ENCODE data around the gene IGFBP5.

The IGFBP5 gene

DNA sequence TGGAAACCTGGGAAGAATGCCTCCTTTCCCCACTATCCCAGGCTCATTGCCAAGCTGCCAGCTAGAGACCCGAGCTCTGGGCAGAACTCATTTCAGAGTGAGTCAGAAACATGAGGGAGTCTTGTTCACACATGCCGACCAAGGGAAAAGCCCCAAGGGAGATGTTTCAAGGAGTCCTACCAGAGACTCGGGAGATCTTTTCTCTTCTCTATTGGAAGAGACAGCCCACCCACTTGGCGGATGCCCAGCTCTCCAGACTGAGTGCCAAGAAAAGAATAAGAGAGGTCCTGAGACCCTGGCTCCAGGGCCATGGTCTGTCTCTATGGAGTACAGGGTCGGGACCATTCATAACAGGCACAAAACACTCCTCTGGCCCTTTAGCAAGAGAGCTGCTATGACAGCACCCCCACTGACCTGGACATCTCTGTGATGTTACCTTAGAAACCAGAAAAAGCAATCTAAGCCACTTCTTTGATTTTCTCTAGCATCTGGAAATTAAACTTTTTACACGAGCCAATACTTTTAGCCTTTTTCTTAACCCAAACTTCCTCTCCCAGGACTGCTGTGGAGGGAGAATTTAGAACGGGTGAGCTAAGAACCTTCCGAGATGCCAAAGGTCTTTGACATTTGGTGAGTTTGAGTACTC, 18.5 kb upstream of the IGFBP5 start:
- DNase-seq, result no peak

DNA sequence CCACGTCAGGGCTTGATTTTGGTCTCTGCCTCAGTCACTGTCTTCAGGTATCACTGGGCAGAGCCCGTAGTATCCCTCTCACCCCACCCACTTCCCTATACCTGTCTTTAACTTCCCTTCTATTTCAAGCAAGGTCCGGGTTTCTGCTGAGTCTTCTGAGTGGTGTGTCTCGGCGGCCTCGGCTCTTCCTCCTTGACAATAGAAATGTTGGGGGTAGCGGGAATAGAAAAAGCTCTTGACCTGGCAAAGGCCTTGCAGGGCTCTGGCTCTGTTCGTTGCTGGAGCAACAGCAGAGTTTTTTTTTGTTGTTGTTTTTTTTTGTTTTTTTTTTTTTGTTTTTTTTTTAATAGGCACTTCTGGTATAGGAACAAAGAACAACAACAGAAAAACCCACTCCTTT, 16.0 kb upstream of the IGFBP5 start:
- DNase-seq, result no peak

DNA sequence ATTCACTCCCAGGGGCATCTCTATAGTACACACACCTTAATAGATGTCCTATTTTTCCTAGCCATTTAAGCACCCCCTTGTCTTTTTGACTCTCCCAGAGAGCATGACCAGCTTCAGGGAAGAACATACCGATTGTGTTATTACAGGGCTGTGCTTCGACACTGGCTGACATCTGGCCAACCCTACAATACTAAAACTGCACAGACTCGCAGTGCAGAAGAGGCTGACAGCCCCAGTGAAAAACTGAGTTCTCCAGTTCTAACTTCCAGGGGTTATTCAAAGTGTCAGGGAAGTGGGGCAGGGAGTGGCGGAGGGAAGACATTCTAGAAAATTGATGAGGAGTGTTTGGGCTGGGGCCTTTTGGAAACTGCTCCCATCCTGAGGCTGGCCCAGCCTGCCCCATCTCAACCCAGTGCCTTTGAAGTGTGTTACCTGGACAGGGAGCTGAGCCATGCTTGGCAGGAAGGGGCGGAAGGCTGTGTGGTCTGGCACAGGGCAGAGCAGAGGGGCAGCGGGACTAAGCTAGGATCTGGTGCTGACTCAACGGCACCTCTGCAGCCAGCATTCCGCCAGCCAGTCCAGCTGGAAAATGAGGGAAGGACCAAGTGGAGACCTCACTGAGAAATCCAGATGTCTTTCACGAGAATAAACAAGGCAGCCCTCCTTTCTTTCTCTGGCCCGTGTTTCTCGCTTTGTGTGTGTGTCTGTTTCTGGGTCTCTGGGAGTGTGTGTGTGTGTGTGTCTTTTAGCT, 15.4 kb upstream of the IGFBP5 start:
- DNase-seq, result no peak

DNA sequence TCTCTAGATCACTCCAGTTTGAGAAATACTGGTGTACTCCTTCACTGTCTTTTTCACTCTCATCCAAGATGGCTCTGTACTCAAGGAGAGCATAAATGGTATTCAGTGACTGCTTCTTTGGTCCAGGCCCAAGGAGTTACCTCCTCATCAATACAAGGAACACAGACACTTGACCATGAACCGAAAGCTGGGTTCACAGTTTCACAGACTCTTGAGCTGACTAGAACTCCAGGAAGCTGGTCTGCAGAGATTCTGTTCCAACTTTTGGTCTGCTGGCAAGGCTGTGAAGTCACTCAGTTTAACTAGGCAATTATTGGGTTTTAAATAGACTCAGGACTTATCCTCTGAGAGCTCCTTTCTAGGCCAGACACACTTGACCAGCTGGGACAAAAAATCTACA, 7.4 kb upstream of the IGFBP5 start:
- DNase-seq, result no peak

DNA sequence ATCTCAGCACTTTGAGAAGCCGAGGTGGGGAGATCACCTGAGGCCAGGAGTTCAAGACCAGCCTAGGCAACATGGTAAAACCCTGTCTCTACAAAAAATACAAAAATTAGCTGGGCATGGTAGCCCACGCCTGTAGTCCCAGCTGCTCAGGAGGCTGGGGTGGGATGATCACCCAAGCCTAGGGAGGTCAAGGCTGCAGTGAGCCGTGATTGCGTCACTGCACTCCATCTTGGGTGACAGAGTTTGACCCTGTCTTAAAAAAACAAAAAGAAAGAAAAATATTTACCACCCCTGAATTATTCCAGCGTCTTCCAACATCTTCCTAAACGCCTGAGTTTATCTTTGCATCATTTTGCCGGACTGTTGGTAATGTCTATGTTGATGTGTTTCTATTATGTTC, 6.2 kb upstream of the IGFBP5 start:
- no peak for DNase-seq

DNA sequence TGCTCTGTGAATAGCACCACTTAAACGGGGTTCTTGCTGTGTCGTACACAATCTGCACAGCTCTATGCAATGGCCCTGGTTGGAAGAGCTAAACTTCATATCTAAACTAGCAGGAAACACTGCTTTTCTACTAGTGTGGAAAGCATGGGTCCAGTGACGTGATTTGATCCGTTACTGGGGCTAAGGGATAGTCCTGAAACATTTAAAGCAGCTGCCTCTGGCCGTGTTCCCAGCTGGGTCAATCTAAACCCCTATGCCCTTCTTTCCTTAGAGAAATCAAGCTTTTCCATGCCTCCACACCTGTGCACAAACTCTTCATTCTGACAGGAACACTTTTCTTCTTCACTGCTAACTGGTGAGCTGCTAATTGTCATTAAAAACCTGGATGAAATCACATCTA, 5.4 kb upstream of the IGFBP5 start:
- no peak for DNase-seq

DNA sequence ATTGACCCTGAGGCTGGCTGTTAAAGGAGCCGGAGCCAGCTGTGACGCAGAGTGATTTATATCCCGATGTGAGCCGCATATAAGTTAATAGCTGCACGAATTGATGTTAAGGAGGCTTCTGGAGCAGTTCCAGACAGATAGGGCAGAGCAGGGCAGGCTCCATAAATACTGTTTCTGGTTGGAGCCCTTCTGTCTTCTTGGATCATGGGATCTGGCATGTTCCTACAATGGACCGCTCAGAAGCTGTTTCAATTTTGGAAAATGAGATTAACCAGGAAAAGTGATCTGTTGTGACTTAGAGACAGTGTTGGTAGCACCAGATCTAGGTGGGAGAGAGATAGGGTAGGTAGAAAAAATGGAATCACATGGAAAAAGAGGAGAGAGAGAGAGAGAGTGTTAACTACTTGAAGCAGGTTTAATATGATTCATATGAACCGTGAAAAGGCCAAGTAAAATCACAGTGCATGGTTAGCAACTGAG, 4.8 kb upstream of the IGFBP5 start:
- no peak for DNase-seq

DNA sequence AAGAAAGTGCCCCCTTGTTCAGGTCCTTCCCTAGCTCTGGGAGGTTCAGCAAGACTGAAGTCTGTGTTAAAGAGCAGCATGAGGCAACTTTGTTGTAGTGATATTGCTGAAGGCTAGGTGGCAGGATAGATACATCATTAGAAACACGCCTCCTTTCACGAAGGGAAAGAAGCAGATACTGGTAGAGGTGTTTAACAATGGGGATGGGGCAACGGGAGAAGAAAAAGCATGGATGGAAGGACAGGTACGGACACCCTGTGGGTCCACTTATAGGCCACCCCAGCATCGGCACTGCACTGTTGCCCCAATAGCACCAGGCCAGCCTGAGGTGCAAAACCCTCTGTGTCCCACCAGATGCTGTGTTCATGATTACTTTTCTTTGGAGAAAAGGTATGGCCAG, 3.5 kb upstream of the IGFBP5 start:
- DNase-seq, result peak; percentile 30

DNA sequence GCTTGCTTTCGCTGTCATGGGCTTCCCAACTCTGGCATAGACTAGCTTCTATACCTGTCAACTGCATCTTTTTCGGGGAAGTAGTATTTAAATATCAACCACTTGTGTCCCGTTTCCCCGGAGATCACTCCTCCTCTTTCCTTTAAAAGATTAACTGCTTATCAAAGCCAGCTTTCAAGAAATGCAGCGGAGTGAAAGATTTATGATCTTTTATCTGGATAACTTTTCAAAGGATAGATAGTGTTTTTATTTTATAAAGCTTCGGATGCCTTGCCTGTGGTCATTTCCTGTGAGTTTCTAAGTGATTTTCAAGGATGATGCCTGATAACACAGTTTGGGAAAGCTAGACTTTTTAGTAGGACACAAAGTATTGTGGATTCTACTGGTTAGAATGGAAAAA, 2.9 kb upstream of the IGFBP5 start:
- no peak for DNase-seq

DNA sequence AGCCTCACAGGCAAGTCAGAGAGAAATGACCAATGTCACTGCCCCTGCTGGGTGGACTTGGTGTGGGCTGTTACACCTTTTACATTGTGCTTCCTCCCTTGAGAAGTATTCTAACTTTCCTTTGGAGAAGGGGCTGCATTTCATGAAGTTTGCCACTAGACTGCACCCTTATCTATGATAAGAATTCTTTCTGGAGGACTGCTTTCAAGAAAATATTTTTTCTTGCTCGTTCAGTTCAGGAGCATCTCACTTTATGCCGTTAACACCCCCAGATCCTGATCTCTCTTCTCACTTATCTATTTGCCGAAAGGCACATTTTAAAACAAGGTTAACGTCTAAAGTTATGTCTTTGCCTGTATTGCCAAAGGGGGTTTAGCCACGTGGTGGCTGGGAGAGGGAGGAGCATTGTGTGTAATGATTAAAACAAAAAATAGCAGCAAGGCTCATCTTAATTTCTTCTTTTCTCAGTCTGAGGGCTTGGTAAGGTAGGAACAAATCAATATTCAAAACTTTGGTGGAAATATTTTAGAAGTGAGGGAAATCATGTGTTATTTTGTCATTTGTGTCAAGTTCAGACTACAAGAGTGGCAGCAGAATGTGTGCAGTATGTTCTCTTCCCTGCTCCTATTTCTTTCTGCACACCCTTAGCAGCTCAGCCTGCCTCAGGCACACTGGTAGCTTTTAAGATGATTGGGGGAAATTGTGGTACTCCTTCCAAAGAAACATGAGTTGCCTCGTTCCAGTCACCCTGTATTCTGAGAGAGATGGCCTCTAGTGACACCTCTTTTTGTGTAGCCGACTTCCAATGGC, 1.6 kb upstream of the IGFBP5 start:
- peak; percentile 6 for DNase-seq

DNA sequence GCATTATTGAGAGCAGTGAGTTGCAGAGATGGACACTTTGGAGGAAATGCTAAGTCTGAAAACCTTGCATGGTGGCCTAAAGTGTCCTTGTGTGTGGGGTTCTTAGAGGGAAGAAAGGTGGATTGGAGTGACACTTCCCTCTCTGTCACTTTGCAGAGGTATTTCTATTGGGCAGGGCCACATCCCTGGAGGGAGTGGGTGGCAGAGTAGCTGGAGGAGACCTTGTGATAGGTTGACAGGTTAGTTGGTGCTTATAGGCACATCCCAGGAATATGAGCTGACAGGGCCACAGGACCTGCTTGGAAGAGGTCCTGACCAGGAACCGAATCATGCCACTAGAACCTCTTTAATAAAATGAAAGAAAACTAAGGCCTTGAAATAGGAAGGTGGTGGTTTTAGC, 972 bp upstream of the IGFBP5 start:
- DNase-seq, result no peak

DNA sequence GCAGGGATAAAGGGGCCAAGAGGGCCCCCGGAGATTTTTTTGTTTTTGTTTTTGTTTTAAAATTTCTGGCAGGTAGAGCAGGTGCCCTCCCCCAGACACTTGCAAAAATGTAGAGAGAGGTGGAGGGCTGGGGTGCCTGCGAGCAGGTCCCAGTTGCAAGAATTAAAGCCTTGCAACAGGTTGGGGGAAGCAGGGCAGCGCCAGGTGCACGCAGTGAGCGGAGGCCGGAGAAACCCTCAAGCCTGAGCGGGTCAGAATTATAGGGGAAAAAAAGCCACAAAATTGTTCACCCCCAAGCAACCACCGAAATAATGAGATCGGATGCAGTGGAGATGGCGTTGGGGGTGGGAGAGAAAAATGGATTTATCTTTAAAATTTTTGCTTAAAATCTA, 527 bp downstream of the IGFBP5 start:
- DNase-seq, result no peak

DNA sequence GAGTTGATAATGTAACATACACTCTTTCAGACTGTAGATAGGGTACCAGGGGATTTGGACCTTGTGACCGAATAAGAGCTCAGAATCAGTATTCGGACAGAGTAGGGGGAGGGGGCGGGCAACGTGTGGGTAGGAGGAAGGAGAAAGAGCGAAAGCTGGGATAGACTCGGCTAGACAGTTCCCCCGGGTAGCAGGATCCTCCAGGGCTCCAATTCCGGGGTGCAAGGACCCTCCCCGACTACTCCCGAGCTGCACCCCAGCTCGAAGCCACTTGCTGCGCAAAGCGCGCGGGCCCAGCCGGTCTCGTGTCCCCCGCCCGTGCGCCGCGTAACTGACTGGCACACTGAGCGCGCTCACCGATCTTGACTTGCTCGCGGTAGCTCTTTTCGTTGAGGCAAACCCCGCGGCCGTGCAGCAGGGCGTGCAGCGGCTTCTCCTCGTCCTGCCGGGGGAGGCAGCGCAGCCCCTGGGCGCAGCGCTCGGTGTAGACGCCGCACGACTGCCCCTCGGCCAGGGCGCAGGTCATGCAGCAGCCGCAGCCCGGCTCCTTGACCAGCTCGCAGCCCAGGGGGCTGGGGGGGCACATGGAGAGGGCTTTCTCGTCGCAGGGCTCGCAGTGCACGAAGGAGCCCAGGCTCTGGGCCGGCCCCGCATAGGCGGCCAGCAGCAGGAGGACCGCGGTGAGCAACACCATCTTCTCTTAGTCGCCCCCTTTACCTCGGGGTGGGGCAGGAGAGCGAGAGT, 1.1 kb downstream of the IGFBP5 start:
- peak; percentile 33 for DNase-seq

DNA sequence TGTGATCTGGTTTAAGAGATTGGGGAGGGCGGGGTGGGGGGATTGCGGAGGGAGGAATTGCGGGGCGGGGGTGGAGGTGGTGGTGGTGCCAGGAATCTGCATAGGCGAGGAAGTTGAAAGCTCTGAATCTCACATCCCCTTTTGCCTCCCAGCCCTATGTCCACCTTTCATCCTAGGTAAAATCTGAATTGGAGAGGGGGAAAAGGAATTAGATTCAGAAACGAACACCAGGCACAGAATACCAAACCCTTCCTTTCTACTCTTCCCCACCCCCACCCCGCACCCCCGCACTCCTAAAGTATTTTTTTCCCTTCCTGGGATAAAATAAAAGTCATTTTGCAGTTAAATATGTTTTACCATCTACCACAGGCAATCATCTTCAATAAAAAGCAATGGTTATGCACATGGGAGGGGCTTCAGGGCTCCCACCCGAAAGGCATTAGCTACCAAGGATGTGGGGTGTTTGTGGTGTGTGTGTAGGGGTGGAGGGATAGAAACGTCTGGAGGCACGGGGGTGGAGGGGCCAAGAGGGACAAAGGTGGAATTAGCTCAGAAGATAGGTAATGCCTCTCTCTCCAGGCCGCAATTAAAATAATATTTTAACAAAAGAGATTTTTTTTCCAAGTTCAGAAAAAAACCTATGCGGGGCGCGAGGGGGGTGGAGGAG, 1.8 kb downstream of the IGFBP5 start:
- DNase-seq, result no peak

DNA sequence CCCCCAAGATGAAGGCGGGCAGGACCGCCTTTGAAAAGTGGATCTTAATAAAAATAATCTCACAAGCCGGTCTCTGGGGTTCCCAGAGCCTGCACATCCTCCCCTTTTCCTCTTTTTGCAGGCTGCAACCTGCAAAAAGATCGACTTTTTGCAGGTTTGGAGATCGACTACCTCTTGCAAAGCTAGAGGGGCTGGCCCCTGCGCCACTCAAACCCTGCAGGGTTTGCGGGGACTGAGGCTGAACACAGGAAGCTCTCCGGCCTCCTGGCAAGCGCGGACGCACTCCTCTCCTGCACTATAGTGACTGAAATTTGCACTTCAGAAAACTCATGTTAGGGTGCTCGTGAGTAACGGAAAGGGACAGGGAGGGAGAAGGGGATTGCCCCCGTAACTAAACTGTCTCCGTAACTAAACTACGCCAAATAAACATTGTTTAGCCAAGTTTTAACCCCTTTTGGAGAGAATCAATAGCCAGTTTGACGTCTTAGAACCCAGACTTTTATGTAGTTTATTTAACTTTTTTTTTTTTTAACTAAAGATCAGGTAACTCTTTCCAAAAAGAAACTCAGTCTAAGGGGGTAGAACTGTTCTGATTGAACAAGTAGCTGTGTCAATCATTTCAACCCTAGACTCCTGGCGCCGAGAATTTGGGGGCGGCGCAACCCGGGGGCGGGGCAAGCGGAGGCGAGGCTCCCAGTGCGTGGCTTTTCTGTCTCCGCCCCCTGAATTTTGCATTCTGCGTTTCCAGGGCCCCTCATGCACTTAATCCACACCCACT, 2.5 kb downstream of the IGFBP5 start:
- peak; percentile 81 for DNase-seq

DNA sequence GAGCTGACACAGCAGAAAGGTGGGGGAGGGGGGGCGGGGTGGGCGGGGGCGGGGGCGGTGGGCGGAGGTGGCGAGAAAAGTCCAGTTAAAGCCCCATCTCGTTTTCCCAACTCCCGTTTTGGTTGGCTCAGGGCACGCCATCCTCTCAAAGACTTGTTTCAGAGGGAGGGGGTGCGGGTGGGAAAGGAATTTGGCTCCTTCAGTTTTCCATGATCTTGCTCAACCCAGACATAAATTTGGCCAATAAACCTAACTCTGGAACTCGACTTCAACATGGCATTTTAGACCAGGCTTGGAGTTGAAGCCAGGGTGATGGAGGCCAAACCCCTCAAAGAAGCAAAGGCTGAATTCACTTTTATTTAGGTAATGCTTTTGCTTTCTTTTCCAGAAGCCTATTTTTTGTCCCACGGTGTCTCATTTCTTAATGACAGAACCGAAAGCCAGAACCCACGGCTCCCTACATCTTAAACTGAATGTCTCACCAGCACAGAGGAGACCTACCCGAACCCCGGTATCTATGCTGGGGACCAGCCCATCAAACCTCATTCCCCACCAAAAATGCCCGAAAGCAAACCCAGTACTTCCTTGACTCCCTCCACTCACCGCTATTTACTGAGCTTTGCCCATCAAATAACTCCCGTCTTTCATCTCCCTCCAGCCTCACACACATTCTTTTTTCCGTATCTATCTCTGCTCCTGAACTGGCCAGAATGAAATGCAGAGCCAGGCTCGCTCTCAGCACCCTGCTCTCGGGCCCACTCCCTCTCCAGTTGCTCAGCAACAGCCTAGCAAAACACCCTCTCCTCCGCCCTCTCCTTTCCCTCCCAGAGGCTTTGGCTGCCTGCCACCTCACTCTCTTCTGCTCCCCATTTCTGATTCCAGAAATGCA, 4.3 kb downstream of the IGFBP5 start:
- peak; percentile 18 for DNase-seq

DNA sequence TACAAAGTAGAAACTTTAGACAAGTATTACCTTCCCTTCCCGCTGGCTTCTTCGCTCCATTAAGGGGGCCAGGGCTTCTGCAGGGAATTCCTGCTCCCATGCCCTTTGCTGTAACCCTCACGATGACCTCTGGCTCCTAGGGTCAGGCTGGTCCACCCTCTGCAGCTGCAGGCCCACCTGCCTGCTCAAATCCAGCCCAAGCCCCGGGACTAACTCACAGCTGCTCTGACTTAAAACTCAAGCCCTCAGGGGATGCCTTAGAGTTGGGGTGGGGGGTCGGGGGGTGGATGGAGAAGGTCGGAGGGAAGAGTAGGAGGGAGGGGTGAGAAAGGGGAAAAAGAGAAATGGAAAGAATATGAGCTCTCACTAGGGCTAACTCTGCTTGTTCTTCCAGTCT, 4.9 kb downstream of the IGFBP5 start:
- no peak for DNase-seq

DNA sequence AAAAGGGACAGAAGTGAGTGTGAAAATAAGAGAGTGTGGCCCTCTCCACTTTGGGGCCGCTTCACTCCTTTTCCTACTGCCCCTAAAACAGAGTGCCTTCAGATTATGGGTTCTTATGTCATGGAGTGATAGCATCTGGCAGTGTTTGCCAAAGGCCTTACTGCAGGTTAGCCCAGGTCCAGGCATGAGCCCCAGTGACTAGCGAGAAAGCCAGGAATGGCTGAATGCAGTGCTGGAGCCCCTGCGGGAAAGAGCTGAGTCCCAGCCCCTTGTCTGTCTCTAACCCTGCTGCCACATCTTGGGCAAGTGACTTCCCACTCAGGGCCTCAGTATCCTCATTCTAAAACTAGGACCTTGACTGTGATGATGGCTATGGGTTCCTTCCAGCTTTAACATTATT, 6.0 kb downstream of the IGFBP5 start:
- no peak for DNase-seq

DNA sequence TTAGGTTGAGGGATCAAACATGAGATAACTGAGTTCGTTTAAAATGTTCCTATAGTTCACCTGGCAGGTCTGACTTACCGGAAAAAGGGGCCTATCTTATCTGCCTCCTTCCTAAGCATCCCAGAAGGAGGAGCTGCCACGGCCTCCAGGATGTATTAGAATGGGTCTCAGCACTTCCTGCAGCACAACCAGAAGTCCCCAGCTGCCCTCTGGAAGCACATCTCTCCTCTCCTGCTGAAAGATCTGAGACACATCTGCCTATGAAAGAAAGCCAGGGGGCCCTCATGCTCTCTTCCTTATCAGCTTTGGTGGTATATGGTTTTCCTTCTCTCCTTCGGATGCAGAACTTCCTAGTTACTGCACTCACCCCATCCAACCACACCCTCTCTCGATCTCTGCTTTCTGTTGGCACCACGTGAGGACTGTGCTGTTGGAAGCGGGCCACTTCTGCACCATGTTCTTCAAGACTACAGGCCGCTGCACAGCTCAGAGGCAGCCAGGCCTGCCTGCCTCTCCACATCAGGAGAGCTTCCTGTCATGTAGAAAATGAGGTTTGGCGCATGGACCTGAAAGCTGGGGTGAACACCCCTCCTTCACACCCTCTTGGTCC, 6.5 kb downstream of the IGFBP5 start:
- DNase-seq, result no peak

DNA sequence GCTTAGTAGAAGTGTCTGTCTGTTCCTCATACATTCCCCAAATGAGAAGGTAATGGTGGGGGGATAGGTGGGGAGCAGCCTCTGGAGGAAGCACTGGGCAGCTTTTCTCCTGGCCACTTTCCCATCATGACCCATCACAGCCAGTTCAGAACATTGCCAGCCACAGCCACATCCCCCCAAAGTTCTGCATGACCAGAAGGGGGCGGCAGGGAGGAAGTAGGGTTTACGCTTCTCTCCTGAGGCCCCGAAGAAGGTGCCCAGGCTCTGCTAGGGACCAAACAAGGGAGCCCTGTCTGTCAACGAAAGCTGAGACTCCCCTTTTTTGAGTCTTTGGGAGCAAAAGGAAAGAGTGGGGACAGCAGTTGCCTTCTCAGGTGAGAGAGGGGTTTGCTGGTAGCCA, 7.7 kb downstream of the IGFBP5 start:
- DNase-seq, result peak; percentile 28

Measured in activated CD4-positive, alpha-beta T cell treated with anti-CD3 and anti-CD28 coated beads, Interleukin-2, Interleukin-6, amounts not matched to agents 100 ng/mL and 50 ng/mL, durations not matched to agents 16 hours and 8 hours (primary cell).